Right lobe of liver (tissue), 6 donors: ENCODE results near the gene PRTFDC1. TPM values are rescaled to one million over a fixed set of nuclear protein-coding genes. Genes with fewer than 3 reads are reported as not detected.

Experiments
- ATAC-seq, 4 donors: fragments of 200-7000 bp; cut with Tn5 transposase; one replicate each; pipeline ENCODE4 v1.9.1; 2020; ENCODE audit warnings: mild to moderate bottlenecking in 4 of 4, moderate library complexity in 4 of 4
- DNase-seq, 3 donors: peaks; one replicate each; pipeline ENCODE4 v3.0.0-alpha.2; 2020
- H3K27ac ChIP-seq, 3 donors: fragments of 200-600 bp; one replicate each; pipeline ENCODE4 v1.8.0; 2022
- H3K27me3 ChIP-seq, 2 donors: fragments of 200-600 bp; one replicate each; pipeline ENCODE4 v1.8.0; 2022
- H3K36me3 ChIP-seq, 4 donors: fragments of 200-600 bp; sonication (generic) in 1 of 4; one replicate each; pipeline versions ENCODE4 v1.5.1 to v1.8.0; 2017 to 2022; ENCODE audit warnings: control low read depth in 1 of 4
- H3K4me1 ChIP-seq, 4 donors: fragments of 200-600 bp; sonication (generic) in 1 of 4; one replicate each; pipeline versions ENCODE4 v1.5.1 to v1.8.0; 2017 to 2022; ENCODE audit warnings: control low read depth in 1 of 4
- H3K4me3 ChIP-seq, 3 donors: fragments of 200-600 bp; one replicate each; pipeline ENCODE4 v1.8.0; 2022
- H3K9me3 ChIP-seq, 4 donors: fragments of 200-600 bp; sonication (generic) in 1 of 4; one replicate each; pipeline versions ENCODE4 v1.5.1 to v1.8.0; 2017 to 2022; ENCODE audit warnings: control low read depth in 1 of 4
- CTCF ChIP-seq, 4 donors: fragments of 200-600 bp in 3 of 4; fragments of 450-650 bp in 1 of 4; IDR thresholded peaks; one replicate each; pipeline versions ENCODE4 v1.5.1 to v1.8.0; 2016 to 2022; ENCODE audit warnings: antibody characterized with exemption in 4 of 4, mild to moderate bottlenecking in 2 of 4
- POLR2A ChIP-seq: fragments of 450-650 bp; IDR thresholded peaks from one replicate; pipeline ENCODE4 v1.6.1; 2017; ENCODE audit warnings: antibody characterized with exemption, mild to moderate bottlenecking
- WGBS: methylation state at CpG from one replicate; pipeline ENCODE4 v1.1.6; 2018; ENCODE audit warnings: low coverage, low lambda C conversion rate; ENCODE audit not compliant: insufficient coverage; ENCODE audit errors: missing lambda C conversion rate; 5-methylcytosine and 5-hydroxymethylcytosine counted together
- intact Hi-C, 2 donors: fragments of 100-400 bp; cut with DNase I; formaldehyde crosslinking; loops; one replicate each; pipeline versions ENCODE4 v1.11.2 to v1.14.1; 2022
- total RNA-seq, 6 experiments: library from RNA; depleted of rRNA in 2 of 6; stranded (reverse); fragments of >200 nt in 2 of 6; fragmentation: NEBNext Ultra II Directional in 3 of 6; extraction: Animal tissue kit (Norgen Biotek cat#: 25700) in 3 of 6; gene quantifications; one replicate each; pipeline versions ENCODE4 v1.1.0 to v1.2.4, GENCODE V29; 2016 to 2023
- donor health status: DM: no; HTN: yes; CAD: no.
- donor health status: DM: no; HTN: no; CAD: no.
- donor health status: DM: no; HTN: no; CAD: no.
- donor health status: DM: no; HTN: yes; CAD: no.
- donor health status: DM: no; HTN: yes; CAD: no.

Gene PRTFDC1
- total RNA-seq, 6 experiments from 2014 or later = 0.76 to 3.5 (median 1.1) TPM; not detected in 1

- TF ChIP-seq CTCF (IDR thresholded peaks at IDR 0.05) = no peak
- TF ChIP-seq POLR2A = no peak
- 80% methylated on average over 10 of the region's 13 CpGs for WGBS
- Histone ChIP-seq H3K36me3 (no peaks in the 10 kb centered on the region), H3K27ac (no peak overlapping the region), H3K4me1 (no peaks in the 10 kb centered on the region), H3K27me3 (no peaks in the 10 kb centered on the region), H3K4me3 (no peak overlapping the region), H3K9me3 (no peaks in the 10 kb centered on the region)
- intact Hi-C loops = no loop called here
- ATAC-seq (no peak), DNase-seq (no peak)
Measured at GRCh38 chr10:24847112-24848070, 105.0 kb downstream of the PRTFDC1 start.

GRCh38 chr10:24844742-24845141, 107.7 kb downstream of the PRTFDC1 start:
- H3K36me3 ChIP-seq = no peaks in the 10 kb centered on the region
- no peaks in the 10 kb centered on the region for H3K4me1 ChIP-seq
- no peak for DNase-seq
- no peaks in the 10 kb centered on the region for H3K9me3 ChIP-seq
- no peak overlapping the region for H3K4me3 ChIP-seq
- 67% methylated on average over 2 of the region's 2 CpGs for WGBS
- ATAC-seq = no peak
- TF ChIP-seq CTCF (IDR thresholded peaks at IDR 0.05) (no peak), POLR2A (no peak)
- no peaks in the 10 kb centered on the region for H3K27me3 ChIP-seq
- intact Hi-C loops = no loop called here
- no peak overlapping the region for H3K27ac ChIP-seq

GRCh38 chr10:24843256-24843655, 109.2 kb downstream of the PRTFDC1 start:
- intact Hi-C loops = no loop called here
- Histone ChIP-seq H3K4me1 (no peaks in the 10 kb centered on the region), H3K4me3 (no peak overlapping the region), H3K27ac (no peak overlapping the region), H3K36me3 (no peaks in the 10 kb centered on the region), H3K27me3 (no peaks in the 10 kb centered on the region), H3K9me3 (no peaks in the 10 kb centered on the region)
- WGBS = 85% methylated on average over 2 of the region's 2 CpGs
- no peak for TF ChIP-seq POLR2A
- no peak for TF ChIP-seq CTCF (IDR thresholded peaks at IDR 0.05)
- ATAC-seq (no peak), DNase-seq (no peak)

- no peak for DNase-seq
- no peaks in the 10 kb centered on the region for H3K27me3 ChIP-seq
- ATAC-seq = no peak
- H3K27ac ChIP-seq = no peak overlapping the region
- no peak overlapping the region for H3K4me3 ChIP-seq
- no peaks in the 10 kb centered on the region for H3K9me3 ChIP-seq
- TF ChIP-seq POLR2A (no peak), CTCF (IDR thresholded peaks at IDR 0.05) (no peak)
- intact Hi-C loops = no loop called here
- 75% methylated on average over 2 of the region's 2 CpGs for WGBS
- H3K4me1 ChIP-seq = no peaks in the 10 kb centered on the region
- no peaks in the 10 kb centered on the region for H3K36me3 ChIP-seq
Measured at GRCh38 chr10:24842856-24843255, 109.5 kb downstream of the PRTFDC1 start.
